Measurements from ENCODE around the gene NUDT16. TPM values are rescaled to one million over a fixed set of nuclear protein-coding genes. Genes with fewer than 3 reads are reported as not detected.

Gene NUDT16
- 10 to 100 TPM in 3 of 4 donors, 1 to 10 TPM in 1; 9.0 to 25.9 (median 11.4) TPM for total RNA-seq
- polyA plus RNA-seq, result 10 to 100 TPM in 1 of 3 donors, 1 to 10 TPM in 2; 5.2 to 10.9 (median 8.9) TPM
- long read RNA-seq, donor 1, full-length matches to known transcripts, result 2 of 5 reads
- long read RNA-seq, donor 1, partial matches to known transcripts, result 3 of 5 reads
- long read RNA-seq, donor 1, other reads (novel, unspliced or antisense), result 0 of 5 reads
- long read RNA-seq, donor 2, full-length matches to known transcripts, result 3 of 8 reads
- long read RNA-seq, donor 2, partial matches to known transcripts, result 3 of 8 reads
- long read RNA-seq, donor 2, other reads (novel, unspliced or antisense), result 2 of 8 reads

DNA sequence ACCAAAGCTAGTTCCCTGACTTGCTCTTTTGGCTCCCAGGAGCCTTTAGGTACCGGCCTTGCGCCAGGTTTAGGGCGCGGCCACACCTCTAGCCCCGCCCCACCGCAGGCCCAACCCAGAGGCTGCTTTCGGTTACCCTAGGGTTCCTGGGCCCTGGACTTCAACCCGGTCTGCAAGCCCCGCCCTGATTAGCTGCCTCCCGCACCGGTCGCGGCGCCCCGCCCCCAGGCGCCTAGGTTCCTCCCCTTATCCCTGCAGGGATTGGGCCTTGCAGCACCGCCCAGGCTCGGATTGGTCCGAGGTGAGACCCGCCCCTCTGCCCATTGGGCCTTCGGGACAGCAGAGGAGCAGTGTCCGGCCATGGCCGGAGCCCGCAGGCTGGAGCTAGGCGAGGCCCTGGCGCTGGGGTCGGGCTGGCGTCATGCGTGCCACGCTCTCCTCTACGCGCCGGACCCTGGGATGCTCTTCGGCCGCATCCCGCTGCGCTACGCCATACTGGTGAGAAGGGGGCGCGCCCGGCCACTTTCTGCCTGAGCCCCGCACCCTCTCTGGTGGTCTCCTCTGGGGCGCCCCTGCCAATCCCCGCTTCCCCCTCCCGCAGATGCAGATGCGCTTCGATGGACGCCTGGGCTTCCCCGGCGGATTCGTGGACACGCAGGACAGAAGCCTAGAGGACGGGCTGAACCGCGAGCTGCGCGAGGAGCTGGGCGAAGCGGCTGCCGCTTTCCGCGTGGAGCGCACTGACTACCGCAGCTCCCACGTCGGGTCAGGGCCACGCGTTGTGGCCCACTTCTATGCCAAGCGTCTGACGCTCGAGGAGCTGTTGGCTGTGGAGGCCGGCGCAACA, at the start of gene NUDT16:
Gene NUDT16 (plus strand): TSS at position 330 of the 847 bp plus-strand sequence. CDS start 31 bp downstream, at position 361.
- intact Hi-C loops (cut with DNase I), result loop anchor here (10.0 kb wide), 2 partner anchors 113 to 347 kb away; no protein-coding TSS in a partner anchor

DNA sequence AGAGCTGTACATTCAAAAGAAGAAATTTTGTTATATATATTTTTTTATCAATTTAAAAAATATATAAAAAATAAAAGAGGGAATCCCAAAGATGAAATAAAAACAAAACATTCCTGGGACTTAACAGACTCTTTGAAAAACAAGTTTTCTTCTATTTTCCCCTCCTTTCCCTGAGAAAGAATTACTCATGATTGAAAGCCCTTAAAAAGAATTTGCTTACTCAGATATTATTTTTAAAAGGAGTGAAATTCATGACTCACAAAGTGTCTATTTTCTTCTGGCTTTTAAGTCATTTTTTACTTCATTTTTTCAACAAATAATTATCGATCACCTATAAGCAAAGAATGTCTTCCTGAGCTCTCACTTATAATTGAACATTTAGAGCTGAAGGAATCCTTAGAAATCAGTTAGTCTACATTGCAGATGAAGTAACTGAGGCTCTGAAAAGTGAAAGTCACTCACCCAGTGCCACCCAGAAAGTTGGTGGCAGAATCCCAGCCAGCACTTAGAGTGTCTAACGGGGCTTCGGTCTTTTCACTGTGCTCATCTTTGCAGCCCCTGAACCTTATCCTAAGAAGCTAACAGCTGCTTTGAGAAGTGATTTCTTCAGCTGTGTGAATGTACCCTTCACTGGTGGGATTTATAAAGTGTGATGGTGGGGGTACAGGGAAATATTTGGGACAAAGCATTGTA, 42.5 kb upstream of the NUDT16 start:
- DNase-seq (no peak), ATAC-seq (no peak)
- Histone ChIP-seq H3K27me3 (ENCODE audit: insufficient read depth in 3 of 3, low read length in 2 of 3) (no peaks in the 10 kb centered on the region), H3K4me3 (no peak overlapping the region), H3K4me1 (no peaks in the 10 kb centered on the region), H3K36me3 (ENCODE audit: insufficient read depth in 1 of 2, low read depth in 1 of 2) (no peaks in the 10 kb centered on the region), H3K9me3 (no peaks in the 10 kb centered on the region), H3K27ac (no peak overlapping the region)
- TF ChIP-seq, protein P1, sequence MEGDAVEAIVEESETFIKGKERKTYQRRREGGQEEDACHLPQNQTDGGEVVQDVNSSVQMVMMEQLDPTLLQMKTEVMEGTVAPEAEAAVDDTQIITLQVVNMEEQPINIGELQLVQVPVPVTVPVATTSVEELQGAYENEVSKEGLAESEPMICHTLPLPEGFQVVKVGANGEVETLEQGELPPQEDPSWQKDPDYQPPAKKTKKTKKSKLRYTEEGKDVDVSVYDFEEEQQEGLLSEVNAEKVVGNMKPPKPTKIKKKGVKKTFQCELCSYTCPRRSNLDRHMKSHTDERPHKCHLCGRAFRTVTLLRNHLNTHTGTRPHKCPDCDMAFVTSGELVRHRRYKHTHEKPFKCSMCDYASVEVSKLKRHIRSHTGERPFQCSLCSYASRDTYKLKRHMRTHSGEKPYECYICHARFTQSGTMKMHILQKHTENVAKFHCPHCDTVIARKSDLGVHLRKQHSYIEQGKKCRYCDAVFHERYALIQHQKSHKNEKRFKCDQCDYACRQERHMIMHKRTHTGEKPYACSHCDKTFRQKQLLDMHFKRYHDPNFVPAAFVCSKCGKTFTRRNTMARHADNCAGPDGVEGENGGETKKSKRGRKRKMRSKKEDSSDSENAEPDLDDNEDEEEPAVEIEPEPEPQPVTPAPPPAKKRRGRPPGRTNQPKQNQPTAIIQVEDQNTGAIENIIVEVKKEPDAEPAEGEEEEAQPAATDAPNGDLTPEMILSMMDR (IDR thresholded peaks at IDR 0.05), result no peak
- 74 to 86% (median 80%) methylated on average over 3 of the region's 3 CpGs for WGBS, 3 donors
- intact Hi-C loops (cut with DNase I), result no loop called here

More for the DNA sequence above, at the start of gene NUDT16:
- peaks cover 11% of the 10 kb centered on the region for H3K4me1 ChIP-seq
- H3K9me3 ChIP-seq, result no peaks in the 10 kb centered on the region
- H3K4me3 ChIP-seq, result peak within 1 kb of the TSS; percentile 87
- peak within 1 kb of the TSS; percentile 86 for H3K27ac ChIP-seq
- DNase-seq (peak; percentile 100), ATAC-seq (peak; percentile 97 to 100 (median 100))
- no peaks in the 10 kb centered on the region for H3K27me3 ChIP-seq (ENCODE audit: insufficient read depth in 3 of 3, low read length in 2 of 3)
- 0 to 1% (median 0%) methylated on average over 53 to 73 of the region's 73 CpGs for WGBS, 3 donors
- TF ChIP-seq, protein P1 (IDR thresholded peaks at IDR 0.05), result no peak
- peaks cover 4 to 34% of the 10 kb centered on the region in 2 donors for H3K36me3 ChIP-seq (ENCODE audit: insufficient read depth in 1 of 2, low read depth in 1 of 2)

DNA sequence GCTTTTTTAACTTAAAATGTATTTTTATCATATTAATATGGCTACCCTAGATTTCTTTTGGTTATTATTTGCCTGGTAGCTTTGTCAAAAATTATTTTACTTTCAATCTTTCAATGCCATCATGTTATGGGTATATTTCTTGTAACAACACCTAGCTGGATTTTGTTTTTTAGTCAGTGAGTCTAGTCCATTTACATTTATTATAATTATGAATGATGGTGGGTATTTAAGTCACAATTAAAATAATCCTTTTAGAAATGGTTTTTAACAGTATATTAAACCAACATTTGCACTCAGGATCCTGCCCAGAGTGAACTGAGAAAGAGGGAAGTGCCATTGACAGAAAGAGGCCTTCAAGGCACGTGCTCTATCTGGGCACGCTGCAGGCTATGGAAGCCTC, 39.8 kb upstream of the NUDT16 start:
- Histone ChIP-seq H3K27me3 (ENCODE audit: insufficient read depth in 3 of 3, low read length in 2 of 3) (no peaks in the 10 kb centered on the region), H3K9me3 (no peaks in the 10 kb centered on the region), H3K4me1 (no peaks in the 10 kb centered on the region), H3K27ac (no peak overlapping the region), H3K36me3 (ENCODE audit: insufficient read depth in 1 of 2, low read depth in 1 of 2) (no peaks in the 10 kb centered on the region), H3K4me3 (no peak overlapping the region)
- DNase-seq, result no peak
- TF ChIP-seq, protein P1 (IDR thresholded peaks at IDR 0.05), result no peak
- intact Hi-C loops (cut with DNase I), result no loop called here
- ATAC-seq, result no peak
- 95 to 98% (median 95%) methylated on average over 2 of the region's 2 CpGs for WGBS, 3 donors

- no peaks in the 10 kb centered on the region for H3K36me3 ChIP-seq (ENCODE audit: insufficient read depth in 1 of 2, low read depth in 1 of 2)
- H3K9me3 ChIP-seq, result no peaks in the 10 kb centered on the region
- H3K4me1 ChIP-seq, result peaks cover 27% of the 10 kb centered on the region
- no peak overlapping the region for H3K4me3 ChIP-seq
- no peaks in the 10 kb centered on the region for H3K27me3 ChIP-seq (ENCODE audit: insufficient read depth in 3 of 3, low read length in 2 of 3)
- TF ChIP-seq, protein P1 (IDR thresholded peaks at IDR 0.05), result no peak
- whole genome bisulfite sequencing, 3 donors, result 80 to 85% (median 85%) methylated on average over 2 of the region's 2 CpGs
- intact Hi-C loops (cut with DNase I), result no loop called here
- DNase-seq, result no peak
- ATAC-seq, result no peak
- H3K27ac ChIP-seq, result no peak overlapping the region
Observed at GRCh38 chr3:131348911-131349310, 32.7 kb upstream of the NUDT16 start.
